Smooth muscle cell (in vitro differentiated cells): ENCODE data around the gene RBMS3. TPM values are rescaled to one million over a fixed set of nuclear protein-coding genes. Genes with fewer than 3 reads are reported as not detected.

Experiments used
- DNase-seq: peaks from one replicate; lab custom pipeline; 2025; ENCODE audit not compliant: unreplicated experiment; lab: John Stamatoyannopoulos, UW
- H2AFZ ChIP-seq: fragments of 200-600 bp; sonication (generic); 2 replicates; pipeline ENCODE4 v1.6.0; 2016; ENCODE audit warnings: antibody characterized with exemption, low read depth, mild to moderate bottlenecking
- H3F3A ChIP-seq: fragments of 200-600 bp; sonication (generic); 2 replicates; pipeline ENCODE4 v1.6.0; 2017; ENCODE audit warnings: antibody characterized with exemption, low read depth
- H3K27ac ChIP-seq: fragments of 200-600 bp; sonication (generic); 2 replicates; pipeline ENCODE4 v1.5.1; 2016; ENCODE audit warnings: low read depth, mild to moderate bottlenecking
- H3K27me3 ChIP-seq: fragments of 200-600 bp; sonication (generic); 2 replicates; pipeline ENCODE4 v1.6.1; 2016; ENCODE audit warnings: low read depth, mild to moderate bottlenecking
- H3K36me3 ChIP-seq: fragments of 200-600 bp; sonication (generic); 2 replicates; pipeline ENCODE4 v1.5.1; 2016; ENCODE audit warnings: low read depth
- H3K4me1 ChIP-seq: fragments of 200-600 bp; sonication (generic); 2 replicates; pipeline ENCODE4 v1.5.1; 2016; ENCODE audit warnings: low read depth
- H3K4me2 ChIP-seq: fragments of 200-600 bp; sonication (generic); 2 replicates; pipeline ENCODE4 v1.6.0; 2016; ENCODE audit warnings: mild to moderate bottlenecking
- H3K4me3 ChIP-seq: fragments of 200-600 bp; sonication (generic); 2 replicates; pipeline ENCODE4 v1.5.1; 2016; ENCODE audit warnings: mild to moderate bottlenecking
- H3K79me2 ChIP-seq: fragments of 200-600 bp; sonication (generic); 2 replicates; pipeline ENCODE4 v1.6.0; 2016; ENCODE audit warnings: low read depth, mild to moderate bottlenecking
- H3K9ac ChIP-seq: fragments of 200-600 bp; sonication (generic); 2 replicates; pipeline ENCODE4 v1.6.0; 2016; ENCODE audit warnings: low read depth
- H3K9me3 ChIP-seq: fragments of 200-600 bp; sonication (generic); replicated peaks from 2 replicates; pipeline ENCODE4 v1.5.1; 2016; ENCODE audit warnings: low read depth
- H4K20me1 ChIP-seq: fragments of 200-600 bp; sonication (generic); 2 replicates; pipeline ENCODE4 v1.6.0; 2016; ENCODE audit warnings: low read depth
- CTCF ChIP-seq: fragments of 200-600 bp; sonication (generic); IDR thresholded peaks from 2 replicates; pipeline ENCODE4 v1.5.1; 2017; ENCODE audit warnings: borderline replicate concordance, mild to moderate bottlenecking, antibody characterized with exemption; ENCODE audit not compliant: insufficient read depth, poor library complexity, severe bottlenecking
- WGBS: methylation state at CpG from one replicate; pipeline ENCODE4 v1.1.7; 2016; ENCODE audit warnings: low lambda C conversion rate; 5-methylcytosine and 5-hydroxymethylcytosine counted together
- polyA plus RNA-seq: library from polyadenylated mRNA; unstranded; fragments of >200 nt; fragmentation: Nextera tagmentation; extraction: Ambion mirVana; gene quantifications from 2 replicates; pipeline ENCODE4 v1.2.1, GENCODE V29; 2016
- total RNA-seq: library from RNA; depleted of rRNA; stranded (reverse); fragments of >200 nt; gene quantifications from 2 replicates; pipeline ENCODE4 v1.2.3, GENCODE V29; 2014

Gene RBMS3
- total and polyA plus RNA-seq, 2 experiments from 2014 or later: 42.9 to 50.6 TPM

GRCh38 chr3:29370021-29370420 lies 89.2 kb downstream of the RBMS3 start:
- H4K20me1 ChIP-seq: peaks cover 30% of the 10 kb centered on the region
- H3K27ac ChIP-seq: peak overlapping the region; percentile 14
- no peaks in the 10 kb centered on the region for H3K36me3 ChIP-seq
- H3K9me3 ChIP-seq: no peaks in the 10 kb centered on the region
- H3K4me1 ChIP-seq: no peaks in the 10 kb centered on the region
- H3K9ac ChIP-seq: no peak overlapping the region
- H3K4me2 ChIP-seq: peak overlapping the region; percentile 19
- TF ChIP-seq CTCF: no peak
- H3K79me2 ChIP-seq: peaks cover 91% of the 10 kb centered on the region
- DNase-seq: no peak
- no peaks in the 10 kb centered on the region for H3K27me3 ChIP-seq
- peaks cover 23% of the 10 kb centered on the region for H3F3A ChIP-seq
- no peak overlapping the region for H3K4me3 ChIP-seq
- 87% methylated on average over 4 of the region's 4 CpGs for WGBS
- H2AFZ ChIP-seq: no peak overlapping the region

GRCh38 chr3:29370476-29371420 lies 89.9 kb downstream of the RBMS3 start:
- Histone ChIP-seq H3K27me3 (no peaks in the 10 kb centered on the region), H3K79me2 (peaks cover 91% of the 10 kb centered on the region), H2AFZ (no peak overlapping the region), H3K36me3 (no peaks in the 10 kb centered on the region), H3K4me2 (peak overlapping the region; percentile 19), H4K20me1 (peaks cover 30% of the 10 kb centered on the region), H3K27ac (peak overlapping the region; percentile 14), H3K9me3 (no peaks in the 10 kb centered on the region), H3K4me1 (no peaks in the 10 kb centered on the region), H3F3A (peaks cover 23% of the 10 kb centered on the region), H3K9ac (no peak overlapping the region), H3K4me3 (no peak overlapping the region)
- DNase-seq: no peak
- 78% methylated on average over 4 of the region's 4 CpGs for whole genome bisulfite sequencing
- no peak for TF ChIP-seq CTCF

DNA sequence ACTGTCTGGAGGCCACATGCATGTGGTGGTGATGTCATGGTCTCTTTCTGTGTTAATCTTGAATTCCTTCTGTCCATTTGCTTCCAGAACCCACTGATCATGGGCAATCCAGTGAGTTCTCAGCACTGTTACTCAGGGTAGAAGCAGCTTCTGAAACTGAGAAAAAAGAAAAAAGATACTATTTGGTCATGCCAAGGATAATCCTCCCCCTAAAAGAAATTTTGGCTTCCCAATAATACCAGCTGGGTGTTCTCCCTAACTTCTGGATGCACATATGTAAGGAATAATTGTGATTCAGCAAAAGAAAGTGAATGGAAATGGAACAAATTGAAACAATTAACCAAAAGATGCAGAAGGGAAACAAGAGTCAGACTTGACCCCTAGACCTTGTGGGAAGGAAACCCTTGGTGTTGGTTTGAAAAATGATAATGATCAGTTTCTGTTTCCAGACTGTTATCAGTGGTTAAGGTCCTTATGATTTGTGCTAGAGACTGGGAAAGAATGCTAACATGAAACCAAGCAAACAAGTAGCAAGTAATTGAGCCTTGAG lies 92.3 kb downstream of the RBMS3 start:
- no peaks in the 10 kb centered on the region for H3K36me3 ChIP-seq
- no peak overlapping the region for H2AFZ ChIP-seq
- H3K9me3 ChIP-seq: no peaks in the 10 kb centered on the region
- DNase-seq: no peak
- peak overlapping the region; percentile 53 for H3K27ac ChIP-seq
- peak overlapping the region; percentile 63 for H3K4me2 ChIP-seq
- TF ChIP-seq CTCF: no peak
- no peak overlapping the region for H3K4me3 ChIP-seq
- peaks cover 23% of the 10 kb centered on the region for H3F3A ChIP-seq
- H3K27me3 ChIP-seq: no peaks in the 10 kb centered on the region
- no peak overlapping the region for H3K9ac ChIP-seq
- H4K20me1 ChIP-seq: peaks cover 30% of the 10 kb centered on the region
- H3K79me2 ChIP-seq: peaks cover 90% of the 10 kb centered on the region
- H3K4me1 ChIP-seq: no peaks in the 10 kb centered on the region
